Activated CD4-positive, alpha-beta T cell treated with anti-CD3 and anti-CD28 coated beads, Interleukin-2, amount 10 ng/mL, durations not matched to agents 7 days and 5 days (primary cell): ENCODE results near the gene SOWAHC. TPM values are rescaled to one million over a fixed set of nuclear protein-coding genes. Genes with fewer than 3 reads are reported as not detected.

Experiments used
- CTCF ChIA-PET: fragments of 350-600 bp; sonication (Branson Sonifier 250); formaldehyde crosslinking; loops from one replicate; lab custom pipeline; 2021; ENCODE audit warnings: antibody characterized with exemption; lab: Charles Lee
- POLR2A ChIA-PET: fragments of 350-600 bp; sonication (Branson Sonifier 250); formaldehyde crosslinking; loops from one replicate; lab custom pipeline; 2021; ENCODE audit warnings: antibody characterized with exemption; lab: Charles Lee
- DNase-seq: peaks from one replicate; pipeline ENCODE4 v3.0.0-alpha.2; 2020
- H3K27ac Mint-ChIP-seq: one replicate; pipeline ENCODE4 v1.8.0; 2021; ENCODE audit warnings: mild to moderate bottlenecking, moderate library complexity, mixed read lengths
- H3K27me3 Mint-ChIP-seq: one replicate; pipeline ENCODE4 v1.8.0; 2021; ENCODE audit warnings: mixed read lengths
- H3K36me3 Mint-ChIP-seq: one replicate; pipeline ENCODE4 v1.8.0; 2021; ENCODE audit warnings: low read depth, mixed read lengths
- H3K4me1 Mint-ChIP-seq: one replicate; pipeline ENCODE4 v1.8.0; 2021; ENCODE audit warnings: mixed read lengths
- H3K4me3 Mint-ChIP-seq: one replicate; pipeline ENCODE4 v1.8.0; 2021; ENCODE audit warnings: mild to moderate bottlenecking, moderate library complexity, mixed read lengths
- H3K9me3 Mint-ChIP-seq: one replicate; pipeline ENCODE4 v1.8.0; 2021; ENCODE audit warnings: mixed read lengths
- total RNA-seq, 2 experiments: library from RNA; stranded (reverse); gene quantifications; one replicate each; pipeline ENCODE4 v1.2.3, GENCODE V29; 2021

SOWAHC gene
- total RNA-seq, 2 experiments from 2014 or later, result 0.25 to 0.27 TPM

- ChIA-PET POLR2A (no interaction called here), CTCF (no interaction called here)
- no peak overlapping the region for H3K4me3 Mint-ChIP-seq
- H3K4me1 Mint-ChIP-seq, result no peaks in the 10 kb centered on the region
- peaks cover 16% of the 10 kb centered on the region for H3K27me3 Mint-ChIP-seq
- H3K36me3 Mint-ChIP-seq, result no peaks in the 10 kb centered on the region
- no peak for DNase-seq
- no peaks in the 10 kb centered on the region for H3K9me3 Mint-ChIP-seq
- no peak overlapping the region for H3K27ac Mint-ChIP-seq
Observed at GRCh38 chr2:109660046-109660860, 46.1 kb downstream of the SOWAHC start.

GRCh38 chr2:109662889-109663288 is 48.7 kb downstream of the SOWAHC start:
- DNase-seq, result no peak
- Mint-ChIP-seq H3K4me3 (no peak overlapping the region), H3K27ac (no peak overlapping the region), H3K9me3 (no peaks in the 10 kb centered on the region), H3K27me3 (peaks cover 20% of the 10 kb centered on the region), H3K36me3 (no peaks in the 10 kb centered on the region), H3K4me1 (no peaks in the 10 kb centered on the region)
- POLR2A ChIA-PET, result no interaction called here
- CTCF ChIA-PET, result interaction anchor here (0.6 kb wide), 1 partner anchor 60 kb away, joined by 3 read pairs; no protein-coding TSS in a partner anchor

- DNase-seq, result no peak
- Mint-ChIP-seq H3K27ac (no peak overlapping the region), H3K36me3 (no peaks in the 10 kb centered on the region), H3K4me3 (no peak overlapping the region), H3K4me1 (no peaks in the 10 kb centered on the region), H3K27me3 (peaks cover 20% of the 10 kb centered on the region), H3K9me3 (no peaks in the 10 kb centered on the region)
- CTCF ChIA-PET, result no interaction called here
- POLR2A ChIA-PET, result no interaction called here
Observed at GRCh38 chr2:109663721-109664120, 49.6 kb downstream of the SOWAHC start.

GRCh38 chr2:109666466-109666865 is 52.3 kb downstream of the SOWAHC start:
- H3K27ac Mint-ChIP-seq, result no peak overlapping the region
- ChIA-PET POLR2A (no interaction called here), CTCF (no interaction called here)
- no peaks in the 10 kb centered on the region for H3K9me3 Mint-ChIP-seq
- H3K4me1 Mint-ChIP-seq, result no peaks in the 10 kb centered on the region
- no peaks in the 10 kb centered on the region for H3K36me3 Mint-ChIP-seq
- DNase-seq, result no peak
- peaks cover 19% of the 10 kb centered on the region for H3K27me3 Mint-ChIP-seq
- no peak overlapping the region for H3K4me3 Mint-ChIP-seq

Other genes with a start within 250 kb of the SOWAHC start
- 1 to 10 TPM; 1.7 to 1.8 TPM for gene SEPTIN10, start 398 bp upstream of the SOWAHC start, total RNA-seq
- gene RGPD5, start 179.9 kb downstream of the SOWAHC start, total RNA-seq, result 10 to 100 TPM in 1 of 2 experiments, 1 to 10 TPM in 1; 8.1 to 12.1 TPM